Mesenchymal stem cell (in vitro differentiated cells and primary cell): ENCODE results near the gene DHX58.
A peak's percentile ranks its signal among the peaks of the same experiment; 100 is the strongest.

Experiments used
- DNase-seq: peaks from one replicate; pipeline ENCODE4 v3.0.0-alpha.2; 2013
- H2AFZ ChIP-seq: one replicate; pipeline ENCODE4 v1.6.1; 2013; ENCODE audit warnings: low read depth, mild to moderate bottlenecking, control low read depth, inconsistent platforms, low read length, moderate library complexity
- H2AK5ac ChIP-seq: 2 replicates; pipeline ENCODE4 v1.6.1; 2013; ENCODE audit warnings: low read length, moderate library complexity, mild to moderate bottlenecking, inconsistent platforms; ENCODE audit not compliant: severe bottlenecking
- H2BK120ac ChIP-seq: one replicate; pipeline ENCODE4 v1.6.1; 2013; ENCODE audit warnings: low read depth, mild to moderate bottlenecking, inconsistent platforms, low read length, moderate library complexity
- H2BK12ac ChIP-seq, 2 experiments: one replicate each; pipeline ENCODE4 v1.6.1; 2013; ENCODE audit warnings: inconsistent platforms in 2 of 2, low read length in 2 of 2, mild to moderate bottlenecking in 2 of 2, moderate library complexity in 2 of 2, control low read depth in 1 of 2
- H2BK15ac ChIP-seq: one replicate; pipeline ENCODE4 v1.6.1; 2013; ENCODE audit warnings: mild to moderate bottlenecking, low read depth, inconsistent platforms; ENCODE audit not compliant: poor library complexity, severe bottlenecking
- H2BK5ac ChIP-seq: 2 replicates; pipeline ENCODE4 v1.6.1; 2013; ENCODE audit warnings: low read depth, mild to moderate bottlenecking, low read length, control low read depth, inconsistent platforms; ENCODE audit not compliant: poor library complexity, severe bottlenecking
- H3K14ac ChIP-seq, 2 experiments: one replicate each; pipeline ENCODE4 v1.6.1; 2013; ENCODE audit warnings: inconsistent platforms in 2 of 2, low read length in 2 of 2, control low read depth in 1 of 2, mild to moderate bottlenecking in 1 of 2, moderate library complexity in 1 of 2
- H3K18ac ChIP-seq, 2 experiments: one replicate each; pipeline ENCODE4 v1.6.1; 2013; ENCODE audit warnings: inconsistent platforms in 2 of 2, low read length in 2 of 2, control low read depth in 1 of 2, low read depth in 1 of 2, mild to moderate bottlenecking in 1 of 2
- H3K23ac ChIP-seq, 2 experiments: one replicate each; pipeline ENCODE4 v1.6.1; 2013; ENCODE audit warnings: inconsistent platforms in 2 of 2, low read length in 2 of 2, mild to moderate bottlenecking in 2 of 2, moderate library complexity in 2 of 2, control low read depth in 1 of 2
- H3K27ac ChIP-seq: 2 replicates; pipeline ENCODE4 v1.5.1; 2013; ENCODE audit warnings: mild to moderate bottlenecking, moderate library complexity, low read length, control low read depth, inconsistent platforms; ENCODE audit not compliant: poor library complexity, severe bottlenecking
- H3K27me3 ChIP-seq, 2 experiments: 2 replicates each; pipeline versions ENCODE4 v1.6.1 to v1.7.0; 2013; ENCODE audit warnings: low read length in 2 of 2, mild to moderate bottlenecking in 2 of 2, moderate library complexity in 2 of 2, control low read depth in 1 of 2, inconsistent platforms in 1 of 2; ENCODE audit not compliant: control insufficient read depth in 1 of 2, insufficient read depth in 1 of 2
- H3K36me3 ChIP-seq, 2 experiments: 2 replicates each; pipeline versions ENCODE4 v1.6.1 to v1.7.0; 2013; ENCODE audit warnings: low read length in 2 of 2, control low read depth in 1 of 2, inconsistent platforms in 1 of 2, low read depth in 1 of 2, mild to moderate bottlenecking in 1 of 2; ENCODE audit not compliant: insufficient read depth in 2 of 2, control insufficient read depth in 1 of 2
- H3K4ac ChIP-seq, 2 experiments: one replicate each; pipeline ENCODE4 v1.6.1; 2013; ENCODE audit warnings: inconsistent platforms in 2 of 2, low read length in 2 of 2, mild to moderate bottlenecking in 2 of 2, moderate library complexity in 2 of 2, control low read depth in 1 of 2, low read depth in 1 of 2
- H3K4me1 ChIP-seq: 2 replicates; pipeline ENCODE4 v1.6.1; 2013; ENCODE audit warnings: low read depth, low read length, control low read depth; ENCODE audit not compliant: control insufficient read depth, insufficient read depth
- H3K4me2 ChIP-seq: 2 replicates; pipeline ENCODE4 v1.6.1; 2013; ENCODE audit warnings: low read length, mild to moderate bottlenecking, inconsistent platforms; ENCODE audit not compliant: poor library complexity, severe bottlenecking
- H3K4me3 ChIP-seq, 2 experiments: 2 replicates each; pipeline versions ENCODE4 v1.5.1 to v1.7.0; 2013; ENCODE audit warnings: low read length in 2 of 2, mild to moderate bottlenecking in 2 of 2, control low read depth in 1 of 2, low read depth in 1 of 2; ENCODE audit not compliant: insufficient read depth in 1 of 2
- H3K79me1 ChIP-seq: replicated peaks from 2 replicates; pipeline ENCODE4 v1.6.1; 2013; ENCODE audit warnings: mild to moderate bottlenecking, control low read depth, low read length, inconsistent platforms; ENCODE audit not compliant: poor library complexity, severe bottlenecking
- H3K9ac ChIP-seq: 2 replicates; pipeline ENCODE4 v1.7.0; 2013; ENCODE audit warnings: mild to moderate bottlenecking, low read length, moderate library complexity
- H3K9me3 ChIP-seq: 2 replicates; pipeline ENCODE4 v1.7.0; 2013; ENCODE audit warnings: mild to moderate bottlenecking, low read length; ENCODE audit not compliant: control insufficient read depth
- H4K8ac ChIP-seq: one replicate; pipeline ENCODE4 v1.6.1; 2013; ENCODE audit warnings: inconsistent platforms, mild to moderate bottlenecking, low read length, moderate library complexity
- H4K91ac ChIP-seq: one replicate; pipeline ENCODE4 v1.6.1; 2013; ENCODE audit warnings: mild to moderate bottlenecking, low read length, inconsistent platforms
- WGBS: methylation state at CpG from one replicate; pipeline ENCODE4 v1.1.7; 2013; ENCODE audit warnings: mixed read lengths; 5-methylcytosine and 5-hydroxymethylcytosine counted together

DHX58 gene

DNA sequence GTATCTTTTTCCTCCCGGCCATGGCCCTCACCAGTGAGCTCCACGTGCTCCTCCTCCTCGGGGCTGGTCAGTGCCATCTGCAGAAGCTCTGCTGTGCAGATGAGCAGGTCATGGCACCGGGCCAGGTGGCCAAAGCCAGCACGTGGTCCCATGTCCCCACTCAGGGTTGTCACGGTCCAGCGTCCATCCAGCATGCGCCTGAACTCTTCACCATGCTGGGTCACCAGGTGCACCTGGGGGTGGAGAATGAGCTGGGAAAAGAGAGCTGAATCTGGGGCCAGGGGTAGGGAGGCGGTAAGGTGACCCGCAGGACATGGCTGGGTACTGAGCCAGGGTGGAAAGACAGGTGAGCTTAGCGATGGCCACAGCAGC is 1.3 kb downstream of the DHX58 start:
- H3K27me3 ChIP-seq = no peaks in the 10 kb centered on the region
- DNase-seq = no peak
- H3K4ac ChIP-seq = no peak overlapping the region
- H3K36me3 ChIP-seq = peaks cover 36 to 39% of the 10 kb centered on the region in 2 experiments
- H4K91ac ChIP-seq = peak overlapping the region; percentile 57
- no peak overlapping the region for H2AFZ ChIP-seq
- WGBS = 93% methylated on average over 11 of the region's 11 CpGs
- no peaks in the 10 kb centered on the region for H3K9me3 ChIP-seq
- no peaks in the 10 kb centered on the region for H3K79me1 ChIP-seq
- H3K14ac ChIP-seq = no peak overlapping the region
- H2BK12ac ChIP-seq = no peak overlapping the region
- no peak overlapping the region for H3K23ac ChIP-seq
- no peak overlapping the region for H2BK120ac ChIP-seq
- H3K9ac ChIP-seq = peak overlapping the region; percentile 99
- peak overlapping the region in 1 of 2 experiments; percentile 92 for H3K4me3 ChIP-seq
- H4K8ac ChIP-seq = no peak overlapping the region
- H2BK5ac ChIP-seq = no peak overlapping the region
- peak overlapping the region; percentile 68 for H2BK15ac ChIP-seq
- H3K4me2 ChIP-seq = no peak overlapping the region
- no peak overlapping the region for H3K27ac ChIP-seq
- peaks cover 19% of the 10 kb centered on the region for H3K4me1 ChIP-seq
- H2AK5ac ChIP-seq = no peak overlapping the region
- no peak overlapping the region for H3K18ac ChIP-seq

DNA sequence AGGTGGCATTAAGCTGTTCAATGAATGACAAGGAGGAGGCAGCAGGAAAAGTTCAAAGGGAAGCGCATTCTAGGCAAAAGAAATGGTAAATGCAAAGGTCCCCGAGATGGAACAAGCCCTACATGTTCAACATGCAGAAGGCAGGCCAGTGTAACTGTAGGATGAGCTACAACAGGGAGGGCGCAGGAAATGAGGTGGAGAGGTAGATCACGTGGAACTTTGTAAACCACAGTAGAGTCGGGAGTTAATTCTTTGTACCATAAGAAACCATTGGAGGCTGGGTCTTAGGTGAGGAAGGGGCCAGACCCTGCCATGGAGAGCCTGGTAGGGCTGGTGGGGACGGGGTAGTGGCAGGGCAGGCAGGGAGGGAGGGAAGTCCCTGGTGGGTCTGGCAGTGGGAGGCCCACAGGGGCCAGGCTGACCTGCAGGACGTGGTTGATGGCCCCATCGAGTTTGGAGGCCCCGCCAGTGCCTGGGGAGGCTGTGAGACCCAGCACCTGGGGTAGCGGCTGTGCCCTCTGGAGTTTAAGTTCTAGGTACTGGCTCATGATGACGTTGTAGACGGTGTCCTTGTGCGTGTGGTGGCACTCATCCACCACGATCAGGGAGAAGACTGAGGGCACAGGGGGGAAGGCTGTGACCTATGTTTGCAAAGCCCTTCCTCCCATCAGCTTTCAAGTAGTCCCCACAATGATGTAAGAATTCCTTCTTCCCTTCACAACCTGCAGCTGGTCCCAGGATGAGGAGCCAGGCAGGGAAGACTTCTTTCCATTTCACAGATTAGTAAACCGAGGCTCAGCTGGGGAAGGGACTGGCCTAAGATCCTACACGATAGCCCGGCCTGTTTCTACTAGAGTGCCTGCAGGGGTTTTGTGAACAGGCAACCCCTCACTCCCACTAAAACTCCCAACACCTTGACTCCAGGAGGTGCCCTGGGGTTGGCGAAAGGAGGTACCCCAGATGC is 1.9 kb downstream of the DHX58 start:
- WGBS = 92% methylated on average over 18 of the region's 18 CpGs
- Histone ChIP-seq H3K4me1 (peaks cover 19% of the 10 kb centered on the region), H2BK5ac (no peak overlapping the region), H2BK15ac (peak overlapping the region; percentile 68), H3K18ac (no peak overlapping the region), H3K23ac (no peak overlapping the region), H2AFZ (no peak overlapping the region), H3K4me2 (no peak overlapping the region), H3K27ac (no peak overlapping the region), H4K91ac (peak overlapping the region; percentile 57), H3K4ac (no peak overlapping the region), H4K8ac (no peak overlapping the region), H3K14ac (no peak overlapping the region), H3K9ac (no peak overlapping the region), H3K9me3 (no peaks in the 10 kb centered on the region), H2BK120ac (no peak overlapping the region), H3K36me3 (peaks cover 29 to 36% of the 10 kb centered on the region in 2 experiments), H2BK12ac (no peak overlapping the region), H3K27me3 (peaks cover 0 to 1% of the 10 kb centered on the region in 2 experiments), H3K79me1 (no peaks in the 10 kb centered on the region), H2AK5ac (no peak overlapping the region), H3K4me3 (no peak overlapping the region)
- DNase-seq = no peak

GRCh38 chr17:42109086-42109485 is 3.4 kb downstream of the DHX58 start:
- H2BK120ac ChIP-seq = no peak overlapping the region
- no peak overlapping the region for H2AFZ ChIP-seq
- H3K27ac ChIP-seq = no peak overlapping the region
- 85% methylated on average over 9 of the region's 9 CpGs for WGBS
- H3K27me3 ChIP-seq = peaks cover 0 to 9% of the 10 kb centered on the region in 2 experiments
- no peak overlapping the region for H3K18ac ChIP-seq
- no peaks in the 10 kb centered on the region for H3K79me1 ChIP-seq
- no peak overlapping the region for H4K91ac ChIP-seq
- H3K9me3 ChIP-seq = no peaks in the 10 kb centered on the region
- no peak overlapping the region for H3K4me2 ChIP-seq
- no peak overlapping the region for H2BK15ac ChIP-seq
- H3K4ac ChIP-seq = no peak overlapping the region
- no peak overlapping the region for H2BK5ac ChIP-seq
- DNase-seq = no peak
- H3K9ac ChIP-seq = no peak overlapping the region
- H2BK12ac ChIP-seq = no peak overlapping the region
- H3K4me1 ChIP-seq = peaks cover 19% of the 10 kb centered on the region
- no peak overlapping the region for H4K8ac ChIP-seq
- H3K14ac ChIP-seq = peak overlapping the region in 1 of 2 experiments; percentile 41
- H3K36me3 ChIP-seq = peaks cover 20 to 38% of the 10 kb centered on the region in 2 experiments
- no peak overlapping the region for H3K23ac ChIP-seq
- no peak overlapping the region for H3K4me3 ChIP-seq
- H2AK5ac ChIP-seq = no peak overlapping the region
